Activated T-helper 1 cell treated with Interleukin-2 at 50 U/mL for 16 hours (primary cell): ENCODE measurements around the gene CLASRP.

Source experiments
- DNase-seq: peaks from one replicate; pipeline ENCODE4 v3.0.0-alpha.2; 2020; ENCODE audit warnings: low read depth

Gene CLASRP

GRCh38 chr19:45061965-45062364 lies 23.1 kb downstream of the CLASRP start:
- no peak for DNase-seq

- DNase-seq, result no peak
Measured at GRCh38 chr19:45063851-45064801, 25.3 kb downstream of the CLASRP start.

- DNase-seq, result no peak
Measured at GRCh38 chr19:45066921-45067661, 28.2 kb downstream of the CLASRP start.

- no peak for DNase-seq
Measured at GRCh38 chr19:45068041-45068440, 29.2 kb downstream of the CLASRP start.

- DNase-seq, result no peak
Measured at GRCh38 chr19:45069056-45069455, 30.2 kb downstream of the CLASRP start.

- no peak for DNase-seq
Measured at GRCh38 chr19:45070214-45070613, 31.4 kb downstream of the CLASRP start.

- DNase-seq, result no peak
Measured at GRCh38 chr19:45070861-45071544, 32.2 kb downstream of the CLASRP start.

- no peak for DNase-seq
Measured at GRCh38 chr19:45071545-45071938, 32.7 kb downstream of the CLASRP start.

- no peak for DNase-seq
Measured at GRCh38 chr19:45071969-45072790, 33.3 kb downstream of the CLASRP start.

- DNase-seq, result no peak
Measured at GRCh38 chr19:45074744-45075300, 36.0 kb downstream of the CLASRP start.

GRCh38 chr19:45075301-45076028 lies 36.6 kb downstream of the CLASRP start:
- DNase-seq, result no peak

GRCh38 chr19:45076029-45076850 lies 37.4 kb downstream of the CLASRP start, which contains the start of gene ZNF296:
ZNF296 (minus strand) TSS chr19:45076478; CDS start chr19:45076373, 105 bp downstream.
- DNase-seq, result peak; percentile 62

GRCh38 chr19:45076851-45077730 lies 38.2 kb downstream of the CLASRP start:
- DNase-seq, result no peak

GRCh38 chr19:45078390-45079062 lies 39.7 kb downstream of the CLASRP start:
- DNase-seq, result no peak

GRCh38 chr19:45079063-45079910 lies 40.4 kb downstream of the CLASRP start, which contains the start of gene GEMIN7:
GEMIN7 (plus strand) TSS chr19:45079260; CDS start chr19:45090115, 10,855 bp downstream.
- DNase-seq, result peak; percentile 72

GRCh38 chr19:45079911-45080370 lies 41.1 kb downstream of the CLASRP start:
- DNase-seq, result no peak

GRCh38 chr19:45082170-45082569 lies 43.3 kb downstream of the CLASRP start:
- DNase-seq, result no peak
